Mesothelial cell of epicardium (in vitro differentiated cells): Measurements from ENCODE around the gene HIVEP3. TPM values are rescaled to one million over a fixed set of nuclear protein-coding genes. Genes with fewer than 3 reads are reported as not detected.

ENCODE experiments used
- DNase-seq, 2 experiments: peaks; one replicate each; pipeline ENCODE4 v3.0.0; 2021; ENCODE audit warnings: low spot score in 2 of 2; ENCODE audit not compliant: unreplicated experiment in 2 of 2
- H3K27ac Mint-ChIP-seq: 2 replicates; pipeline ENCODE4 v1.8.0; 2021; ENCODE audit warnings: mixed read lengths
- H3K27me3 Mint-ChIP-seq: 2 replicates; pipeline ENCODE4 v1.8.0; 2021; ENCODE audit warnings: low read depth, mixed read lengths
- H3K36me3 Mint-ChIP-seq: 2 replicates; pipeline ENCODE4 v1.8.0; 2021; ENCODE audit warnings: mixed read lengths
- H3K4me1 Mint-ChIP-seq: 2 replicates; pipeline ENCODE4 v1.8.0; 2021; ENCODE audit warnings: mixed read lengths
- H3K4me3 Mint-ChIP-seq: 2 replicates; pipeline ENCODE4 v1.8.0; 2021; ENCODE audit warnings: mild to moderate bottlenecking, moderate library complexity, mixed read lengths
- H3K9me3 Mint-ChIP-seq: 2 replicates; pipeline ENCODE4 v1.8.0; 2021; ENCODE audit warnings: mixed read lengths
- CTCF ChIP-seq: fragments of 200-600 bp; sonication (generic); IDR thresholded peaks from one replicate; pipeline ENCODE4 v1.5.0; 2021; ENCODE audit warnings: antibody characterized with exemption; ENCODE audit not compliant: unreplicated experiment
- total RNA-seq: library from RNA; stranded (reverse); gene quantifications from 3 replicates; pipeline ENCODE4 v1.2.1, GENCODE V29; 2021

The HIVEP3 gene
- total RNA-seq, 1 donor from 2014 or later: 8.9 TPM

- H3K9me3 Mint-ChIP-seq: no peaks in the 10 kb centered on the region
- H3K36me3 Mint-ChIP-seq: no peaks in the 10 kb centered on the region
- no peak overlapping the region for H3K27ac Mint-ChIP-seq
- no peak for TF ChIP-seq CTCF
- no peaks in the 10 kb centered on the region for H3K4me1 Mint-ChIP-seq
- H3K27me3 Mint-ChIP-seq: no peaks in the 10 kb centered on the region
- no peak for DNase-seq
- H3K4me3 Mint-ChIP-seq: no peak overlapping the region
Measured at GRCh38 chr1:41683681-41684500, 234.8 kb downstream of the HIVEP3 start.

DNA sequence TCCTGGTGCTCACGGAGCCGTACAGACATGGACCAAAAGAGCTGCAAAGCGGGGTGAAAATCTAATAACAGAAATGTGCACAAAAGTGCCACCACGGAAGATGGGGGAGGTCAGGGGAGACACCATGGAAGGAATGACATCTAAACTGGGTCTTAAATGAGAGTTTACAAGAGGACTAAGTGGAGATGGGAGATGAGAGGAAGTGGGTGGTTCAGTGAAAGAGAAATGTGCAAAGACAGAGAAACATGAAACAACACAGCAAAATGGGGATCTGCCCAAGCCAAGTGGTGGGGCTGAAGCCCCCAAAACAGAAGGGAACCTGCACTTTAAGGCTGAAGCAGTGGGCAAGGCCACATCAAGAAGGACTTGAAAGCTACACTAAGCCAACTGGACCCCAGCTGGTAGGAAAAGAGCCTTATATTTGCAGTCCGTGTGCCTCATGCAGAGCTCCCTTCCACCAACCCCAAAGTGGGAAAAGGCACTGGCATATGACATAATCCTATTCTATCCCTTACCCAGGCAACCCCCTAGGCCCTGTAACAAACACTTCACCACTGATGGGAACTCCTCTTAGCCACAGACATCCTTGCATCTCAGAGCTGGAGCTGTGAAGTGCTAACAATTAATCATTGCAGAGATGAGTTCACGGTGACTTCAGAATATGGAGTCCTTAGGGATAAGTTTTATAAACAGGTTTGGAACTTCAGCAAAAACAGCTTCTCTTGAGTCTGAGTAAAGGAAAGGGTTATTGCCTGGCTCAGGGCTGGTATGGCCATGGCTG, 235.7 kb downstream of the HIVEP3 start:
- Mint-ChIP-seq H3K36me3 (no peaks in the 10 kb centered on the region), H3K27me3 (no peaks in the 10 kb centered on the region), H3K4me3 (no peak overlapping the region), H3K4me1 (peaks cover 6% of the 10 kb centered on the region), H3K27ac (no peak overlapping the region), H3K9me3 (no peaks in the 10 kb centered on the region)
- no peak for DNase-seq
- TF ChIP-seq CTCF: no peak

GRCh38 chr1:41682149-41682548, 236.6 kb downstream of the HIVEP3 start:
- TF ChIP-seq CTCF: no peak
- H3K27ac Mint-ChIP-seq: no peak overlapping the region
- no peak for DNase-seq
- H3K36me3 Mint-ChIP-seq: no peaks in the 10 kb centered on the region
- H3K4me1 Mint-ChIP-seq: peaks cover 9% of the 10 kb centered on the region
- H3K9me3 Mint-ChIP-seq: no peaks in the 10 kb centered on the region
- H3K4me3 Mint-ChIP-seq: no peak overlapping the region
- H3K27me3 Mint-ChIP-seq: no peaks in the 10 kb centered on the region

DNA sequence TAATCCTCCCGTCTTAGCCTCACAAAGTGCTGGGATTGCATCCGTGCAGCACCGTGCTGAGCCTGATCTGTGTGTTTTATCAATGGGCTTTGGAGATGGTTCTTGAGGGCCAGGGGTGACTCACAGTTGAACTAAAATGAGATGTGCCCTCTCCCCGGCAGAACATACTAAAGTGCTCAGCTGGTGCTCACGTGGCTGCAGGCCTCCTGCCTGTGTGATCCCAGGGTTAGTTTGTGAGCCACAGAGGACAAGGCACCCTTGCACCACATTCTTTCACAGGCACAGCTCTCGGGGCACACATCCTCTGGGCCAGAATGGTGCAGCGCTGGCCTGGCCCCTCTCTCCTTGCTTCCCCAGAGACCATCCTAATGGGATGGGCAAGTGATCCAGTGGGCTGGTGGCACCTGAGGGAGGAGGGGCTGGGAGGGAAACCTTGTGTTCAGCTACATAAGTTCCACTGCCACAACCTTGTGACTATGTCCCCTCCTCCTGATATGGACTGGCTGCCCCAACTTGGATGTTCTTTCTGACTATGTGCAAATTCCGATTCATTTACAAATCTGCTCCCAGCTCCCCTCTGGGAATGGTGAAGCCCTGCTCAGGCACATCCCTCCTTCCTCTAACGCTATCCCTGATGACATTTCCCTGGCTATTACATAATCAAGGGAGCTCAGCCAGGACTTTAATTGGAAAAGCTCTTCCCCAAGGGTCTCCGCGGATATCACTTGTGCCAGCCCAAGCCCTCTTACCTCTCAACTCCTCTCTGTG, 237.2 kb downstream of the HIVEP3 start:
- Mint-ChIP-seq H3K9me3 (no peaks in the 10 kb centered on the region), H3K27ac (no peak overlapping the region), H3K4me3 (no peak overlapping the region), H3K27me3 (no peaks in the 10 kb centered on the region), H3K4me1 (peaks cover 9% of the 10 kb centered on the region), H3K36me3 (no peaks in the 10 kb centered on the region)
- DNase-seq: no peak
- TF ChIP-seq CTCF: no peak

DNA sequence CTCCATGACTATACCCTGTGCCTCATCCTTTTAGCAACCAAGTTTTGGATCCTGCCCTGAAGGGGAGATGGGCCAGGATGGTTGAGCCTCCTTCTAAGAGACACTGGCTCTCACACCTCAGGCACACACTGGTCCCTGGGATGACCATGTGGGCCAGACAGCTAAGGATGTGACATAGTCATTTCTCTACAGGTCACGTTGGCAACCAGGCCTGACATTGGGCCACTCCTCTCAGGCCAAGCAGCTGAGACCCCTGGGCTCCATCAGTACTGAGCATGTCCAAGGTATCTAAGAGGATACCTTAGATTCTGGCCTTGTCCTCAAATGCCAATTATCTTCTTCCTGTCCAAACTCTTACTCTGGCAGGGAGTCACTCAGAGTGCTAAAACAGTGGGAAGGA, 238.7 kb downstream of the HIVEP3 start:
- Mint-ChIP-seq H3K36me3 (no peaks in the 10 kb centered on the region), H3K4me3 (no peak overlapping the region), H3K27me3 (no peaks in the 10 kb centered on the region), H3K27ac (no peak overlapping the region), H3K9me3 (no peaks in the 10 kb centered on the region), H3K4me1 (peaks cover 9% of the 10 kb centered on the region)
- TF ChIP-seq CTCF: no peak
- DNase-seq: no peak
